Measurements from ENCODE around the gene CCDC97.
A peak's percentile ranks its signal among the peaks of the same experiment; 100 is the strongest.

The CCDC97 gene

DNA sequence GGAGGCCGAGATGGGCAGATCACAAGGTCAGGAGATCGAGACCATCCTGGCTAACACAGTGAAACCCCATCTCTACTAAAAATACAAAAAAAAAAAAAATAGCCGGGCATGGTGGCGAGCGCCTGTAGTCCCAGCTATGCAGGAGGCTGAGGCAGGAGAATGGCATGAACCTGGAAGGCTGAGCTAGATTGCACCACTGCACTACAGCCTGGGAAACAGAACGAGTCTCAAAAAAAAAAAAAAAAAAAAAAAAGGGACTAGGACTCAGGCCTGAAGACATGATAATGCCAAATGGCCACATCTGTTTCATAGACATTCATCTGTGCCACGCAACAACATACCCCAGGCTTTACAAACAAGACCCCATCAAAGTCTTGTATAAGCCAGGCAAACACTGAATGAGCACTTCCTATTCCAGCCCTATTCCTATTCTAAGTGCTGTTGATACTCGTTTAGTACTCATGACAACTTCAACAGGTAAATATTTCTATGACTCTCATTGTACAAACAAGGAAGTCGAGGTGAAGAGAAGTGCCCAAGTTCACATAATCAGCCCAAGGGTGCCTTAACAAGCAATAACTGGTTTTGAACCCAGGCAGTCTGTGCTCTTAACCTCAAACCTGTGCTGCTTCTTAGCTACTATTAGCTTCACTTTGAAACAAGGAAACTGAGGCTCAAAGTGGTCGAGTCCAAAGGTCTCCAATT is 52.3 kb downstream of the CCDC97 start:
- H3K9ac ChIP-seq (ENCODE audit: low read length) = no peak overlapping the region
- no peak overlapping the region for H3K27ac ChIP-seq (ENCODE audit: low read length)
- no peaks in the 10 kb centered on the region for H3K9me3 ChIP-seq (ENCODE audit: insufficient read depth, low read length)
- H3K27me3 ChIP-seq (ENCODE audit: low read depth, low read length) = no peaks in the 10 kb centered on the region
- H3K4me3 ChIP-seq (ENCODE audit: low read length) = no peak overlapping the region
- H3K4me1 ChIP-seq (ENCODE audit: low read length) = peaks cover 26% of the 10 kb centered on the region
- no peaks in the 10 kb centered on the region for H4K20me1 ChIP-seq (ENCODE audit: insufficient read depth, low read length)
- H3K36me3 ChIP-seq (replicated peaks; ENCODE audit: low read depth, low read length) = peaks cover 3% of the 10 kb centered on the region
- no peak overlapping the region for H2AFZ ChIP-seq (ENCODE audit: low read depth, low read length)
- no peak overlapping the region for H3K4me2 ChIP-seq (ENCODE audit: low read length)
- no peak for TF ChIP-seq EZH2phosphoT487 (IDR thresholded peaks at IDR 0.05; ENCODE audit: low read depth)
- TF ChIP-seq, protein P1, sequence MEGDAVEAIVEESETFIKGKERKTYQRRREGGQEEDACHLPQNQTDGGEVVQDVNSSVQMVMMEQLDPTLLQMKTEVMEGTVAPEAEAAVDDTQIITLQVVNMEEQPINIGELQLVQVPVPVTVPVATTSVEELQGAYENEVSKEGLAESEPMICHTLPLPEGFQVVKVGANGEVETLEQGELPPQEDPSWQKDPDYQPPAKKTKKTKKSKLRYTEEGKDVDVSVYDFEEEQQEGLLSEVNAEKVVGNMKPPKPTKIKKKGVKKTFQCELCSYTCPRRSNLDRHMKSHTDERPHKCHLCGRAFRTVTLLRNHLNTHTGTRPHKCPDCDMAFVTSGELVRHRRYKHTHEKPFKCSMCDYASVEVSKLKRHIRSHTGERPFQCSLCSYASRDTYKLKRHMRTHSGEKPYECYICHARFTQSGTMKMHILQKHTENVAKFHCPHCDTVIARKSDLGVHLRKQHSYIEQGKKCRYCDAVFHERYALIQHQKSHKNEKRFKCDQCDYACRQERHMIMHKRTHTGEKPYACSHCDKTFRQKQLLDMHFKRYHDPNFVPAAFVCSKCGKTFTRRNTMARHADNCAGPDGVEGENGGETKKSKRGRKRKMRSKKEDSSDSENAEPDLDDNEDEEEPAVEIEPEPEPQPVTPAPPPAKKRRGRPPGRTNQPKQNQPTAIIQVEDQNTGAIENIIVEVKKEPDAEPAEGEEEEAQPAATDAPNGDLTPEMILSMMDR (IDR thresholded peaks at IDR 0.05; ENCODE audit: low read depth, low read length) = no peak
- H3K79me2 ChIP-seq (ENCODE audit: low read length) = peaks cover 28% of the 10 kb centered on the region

DNA sequence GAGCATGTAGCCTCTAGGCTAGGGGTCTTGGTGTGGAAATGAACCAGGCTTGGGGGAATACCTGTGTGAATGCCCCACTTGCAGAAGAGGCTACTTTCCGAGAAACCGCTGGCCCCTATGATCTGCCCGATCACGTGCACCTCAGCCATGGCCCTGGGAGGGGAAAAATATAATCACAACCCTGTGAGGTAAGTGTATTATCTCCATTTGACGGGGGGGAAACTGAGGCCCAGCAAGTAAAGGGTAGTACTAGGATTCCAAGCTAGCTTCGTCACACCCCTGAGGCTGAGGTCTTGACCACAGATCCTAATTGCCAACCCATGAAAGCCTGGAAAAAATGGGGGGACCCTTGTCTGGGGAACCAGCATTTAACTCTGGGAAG is 53.4 kb downstream of the CCDC97 start:
- Histone ChIP-seq H3K9me3 (ENCODE audit: insufficient read depth, low read length) (no peaks in the 10 kb centered on the region), H3K27ac (ENCODE audit: low read length) (peak overlapping the region; percentile 89), H3K36me3 (replicated peaks; ENCODE audit: low read depth, low read length) (peaks cover 3% of the 10 kb centered on the region), H4K20me1 (ENCODE audit: insufficient read depth, low read length) (no peaks in the 10 kb centered on the region), H3K4me1 (ENCODE audit: low read length) (peaks cover 37% of the 10 kb centered on the region), H2AFZ (ENCODE audit: low read depth, low read length) (peak overlapping the region; percentile 33; the same call in 1 of the 2 replicates), H3K9ac (ENCODE audit: low read length) (peak overlapping the region; percentile 97), H3K27me3 (ENCODE audit: low read depth, low read length) (no peaks in the 10 kb centered on the region), H3K4me3 (ENCODE audit: low read length) (peak overlapping the region; percentile 88), H3K79me2 (ENCODE audit: low read length) (peaks cover 32% of the 10 kb centered on the region), H3K4me2 (ENCODE audit: low read length) (peak overlapping the region; percentile 84)
- TF ChIP-seq, protein P1 (IDR thresholded peaks at IDR 0.05; ENCODE audit: low read depth, low read length) = no peak
- TF ChIP-seq EZH2phosphoT487 (IDR thresholded peaks at IDR 0.05; ENCODE audit: low read depth) = no peak

- H3K4me1 ChIP-seq (ENCODE audit: low read length) = peaks cover 43% of the 10 kb centered on the region
- peaks cover 38% of the 10 kb centered on the region for H3K79me2 ChIP-seq (ENCODE audit: low read length)
- no peaks in the 10 kb centered on the region for H4K20me1 ChIP-seq (ENCODE audit: insufficient read depth, low read length)
- no peak for TF ChIP-seq EZH2phosphoT487 (IDR thresholded peaks at IDR 0.05; ENCODE audit: low read depth)
- TF ChIP-seq, protein P1 (IDR thresholded peaks at IDR 0.05; ENCODE audit: low read depth, low read length) = no peak
- peak within 1 kb of the TSS; percentile 97 for H3K9ac ChIP-seq (ENCODE audit: low read length)
- no peaks in the 10 kb centered on the region for H3K27me3 ChIP-seq (ENCODE audit: low read depth, low read length)
- peak within 1 kb of the TSS; percentile 88 for H3K4me3 ChIP-seq (ENCODE audit: low read length)
- peak within 1 kb of the TSS; percentile 88 for H3K4me2 ChIP-seq (ENCODE audit: low read length)
- peaks cover 3% of the 10 kb centered on the region for H3K36me3 ChIP-seq (replicated peaks; ENCODE audit: low read depth, low read length)
- no peaks in the 10 kb centered on the region for H3K9me3 ChIP-seq (ENCODE audit: insufficient read depth, low read length)
- H3K27ac ChIP-seq (ENCODE audit: low read length) = peak within 1 kb of the TSS; percentile 89
- H2AFZ ChIP-seq (ENCODE audit: low read depth, low read length) = peak within 1 kb of the TSS; percentile 87
Observed at GRCh38 chr19:41363753-41364523, 54.0 kb downstream of the CCDC97 start, which contains the start of gene B9D2. B9D2 (minus strand) TSS chr19:41364149; CDS start chr19:41363519, 630 bp downstream.

Data from OCI-LY3 (cell line).